Liver (tissue), 9 donors: Measurements from ENCODE around the gene GPRC5A. TPM values are rescaled to one million over a fixed set of nuclear protein-coding genes. Genes with fewer than 3 reads are reported as not detected.

ENCODE experiments used
- DNase-seq: peaks from one replicate; pipeline ENCODE4 v3.0.0-alpha.2; 2017; ENCODE audit warnings: low spot score
- H3K27ac ChIP-seq, 2 donors: one replicate each; pipeline ENCODE4 v1.7.0; 2013; ENCODE audit warnings: inconsistent platforms in 2 of 2, low read length in 2 of 2, control low read depth in 1 of 2, low read depth in 1 of 2, mild to moderate bottlenecking in 1 of 2
- H3K27me3 ChIP-seq, 4 donors: one replicate each; pipeline versions ENCODE4 v1.6.1 to v1.7.0; 2013; ENCODE audit warnings: low read length in 3 of 4, inconsistent platforms in 1 of 4, mild to moderate bottlenecking in 1 of 4, moderate library complexity in 1 of 4; ENCODE audit not compliant: control insufficient read depth in 4 of 4, insufficient read depth in 4 of 4
- H3K36me3 ChIP-seq, 4 donors: one replicate each; pipeline versions ENCODE4 v1.6.1 to v1.7.0; 2013; ENCODE audit warnings: low read length in 3 of 4, mild to moderate bottlenecking in 3 of 4, low read depth in 1 of 4, moderate library complexity in 1 of 4; ENCODE audit not compliant: control insufficient read depth in 4 of 4, insufficient read depth in 3 of 4
- H3K4me1 ChIP-seq, 4 donors: one replicate each; pipeline versions ENCODE4 v1.6.1 to v1.7.0; 2013; ENCODE audit warnings: low read length in 3 of 4, mild to moderate bottlenecking in 3 of 4, moderate library complexity in 1 of 4; ENCODE audit not compliant: control insufficient read depth in 4 of 4, insufficient read depth in 4 of 4
- H3K4me3 ChIP-seq, 3 donors: one replicate each; pipeline versions ENCODE4 v1.6.1 to v1.7.0; 2013; ENCODE audit warnings: low read length in 3 of 3, control low read depth in 1 of 3, low read depth in 1 of 3, mild to moderate bottlenecking in 1 of 3
- H3K9ac ChIP-seq, 2 donors: one replicate each; pipeline ENCODE4 v1.7.0; 2013; ENCODE audit warnings: low read length in 2 of 2, mild to moderate bottlenecking in 2 of 2, moderate library complexity in 2 of 2, control low read depth in 1 of 2, low read depth in 1 of 2
- H3K9me3 ChIP-seq, 4 donors: one replicate each; pipeline versions ENCODE4 v1.6.1 to v1.7.0; 2013; ENCODE audit warnings: low read length in 3 of 4; ENCODE audit not compliant: control insufficient read depth in 4 of 4
- EGR1 ChIP-seq, 2 donors: IDR thresholded peaks; 2 replicates each; pipeline ENCODE4 v1.6.1; 2016 to 2018; ENCODE audit warnings: antibody characterized with exemption in 2 of 2, low read depth in 2 of 2
- FOXA1 ChIP-seq: IDR thresholded peaks from 2 replicates; pipeline ENCODE4 v1.6.1; 2016; ENCODE audit warnings: antibody characterized with exemption
- FOXA2 ChIP-seq: IDR thresholded peaks from 2 replicates; pipeline ENCODE4 v1.6.1; 2016; ENCODE audit warnings: antibody characterized with exemption
- GABPA ChIP-seq, 2 donors: IDR thresholded peaks in 1 of 2; conservative IDR thresholded peaks in 1 of 2; 2 replicates each; pipeline ENCODE4 v1.6.1; 2016; ENCODE audit warnings: antibody characterized with exemption in 2 of 2, mild to moderate bottlenecking in 1 of 2, moderate library complexity in 1 of 2
- HNF4A ChIP-seq, 2 donors: conservative IDR thresholded peaks; 2 replicates each; pipeline ENCODE4 v1.6.1; 2016; ENCODE audit warnings: antibody characterized with exemption in 2 of 2, mild to moderate bottlenecking in 2 of 2
- HNF4G ChIP-seq: IDR thresholded peaks from 2 replicates; pipeline ENCODE4 v1.6.1; 2016; ENCODE audit warnings: antibody characterized with exemption
- JUND ChIP-seq, 2 donors: IDR thresholded peaks; 2 replicates each; pipeline ENCODE4 v1.6.1; 2016; ENCODE audit warnings: antibody characterized with exemption in 2 of 2
- NR2F2 ChIP-seq: IDR thresholded peaks from 2 replicates; pipeline ENCODE4 v1.6.1; 2016; ENCODE audit warnings: antibody characterized with exemption
- RAD21 ChIP-seq, 2 donors: IDR thresholded peaks; 2 replicates each; pipeline ENCODE4 v1.6.1; 2016; ENCODE audit warnings: antibody characterized with exemption in 2 of 2, mild to moderate bottlenecking in 2 of 2
- RXRA ChIP-seq, 2 donors: IDR thresholded peaks; 2 replicates each; pipeline ENCODE4 v1.6.1; 2017 to 2018; ENCODE audit warnings: antibody characterized with exemption in 2 of 2, mild to moderate bottlenecking in 1 of 2
- SP1 ChIP-seq: IDR thresholded peaks from 2 replicates; pipeline ENCODE4 v1.6.1; 2018; ENCODE audit warnings: antibody characterized with exemption, mild to moderate bottlenecking
- TAF1 ChIP-seq: conservative IDR thresholded peaks from 2 replicates; pipeline ENCODE4 v1.6.1; 2016; ENCODE audit warnings: antibody characterized with exemption, mild to moderate bottlenecking
- YY1 ChIP-seq: IDR thresholded peaks from 2 replicates; pipeline ENCODE4 v1.6.1; 2016; ENCODE audit warnings: antibody characterized with exemption, mild to moderate bottlenecking
- WGBS: extraction: QIAGEN DNeasy Blood & Tissue Kit; methylation state at CpG from one replicate; pipeline ENCODE4 v1.1.7; 2013; 5-methylcytosine and 5-hydroxymethylcytosine counted together
- polyA plus RNA-seq, 2 donors: library from polyadenylated mRNA; stranded (reverse) in 1 of 2; unstranded in 1 of 2; fragments of 200-250 nt in 1 of 2; fragments of >200 nt in 1 of 2; fragmentation: Nextera tagmentation in 1 of 2; extraction: Ambion mirVana in 1 of 2; gene quantifications; one replicate each; pipeline versions ENCODE4 v1.2.1 to v1.2.3, GENCODE V29; 2013 to 2015
- total RNA-seq, 2 donors: library from RNA; depleted of rRNA; stranded (reverse); fragments of >200 nt; gene quantifications; one replicate each; pipeline ENCODE4 v1.2.3, GENCODE V29; 2014
- TF ChIP-seq, protein P1 (sequence below): fragments of 150-350 bp; IDR thresholded peaks from 2 replicates; pipeline ENCODE4 v1.5.1; 2017; ENCODE audit warnings: improper control_type of control experiment, low read depth, low read length; ENCODE audit not compliant: missing input control
- TF ChIP-seq, protein P2 (sequence below): IDR thresholded peaks from 2 replicates; pipeline ENCODE4 v1.6.1; 2016; ENCODE audit warnings: antibody characterized with exemption
- TF ChIP-seq, protein P3 (sequence below): IDR thresholded peaks from 2 replicates; pipeline ENCODE4 v1.6.1; 2016; ENCODE audit warnings: antibody characterized with exemption
- TF ChIP-seq, protein P4 (sequence below): IDR thresholded peaks from 2 replicates; pipeline ENCODE4 v1.6.1; 2016; ENCODE audit warnings: antibody characterized with exemption, mild to moderate bottlenecking
- TF ChIP-seq, protein P5 (sequence below): IDR thresholded peaks from 2 replicates; pipeline ENCODE4 v1.6.1; 2016; ENCODE audit warnings: antibody characterized with exemption
- donor health status: healthy.
- donor health status: healthy.
- donor health status: healthy.
- donor health status: healthy.
- donor health status: healthy.

Gene GPRC5A
- total and polyA plus RNA-seq, 4 donors = 0.09 to 0.17 (median 0.16) TPM; not detected in 1

DNA sequence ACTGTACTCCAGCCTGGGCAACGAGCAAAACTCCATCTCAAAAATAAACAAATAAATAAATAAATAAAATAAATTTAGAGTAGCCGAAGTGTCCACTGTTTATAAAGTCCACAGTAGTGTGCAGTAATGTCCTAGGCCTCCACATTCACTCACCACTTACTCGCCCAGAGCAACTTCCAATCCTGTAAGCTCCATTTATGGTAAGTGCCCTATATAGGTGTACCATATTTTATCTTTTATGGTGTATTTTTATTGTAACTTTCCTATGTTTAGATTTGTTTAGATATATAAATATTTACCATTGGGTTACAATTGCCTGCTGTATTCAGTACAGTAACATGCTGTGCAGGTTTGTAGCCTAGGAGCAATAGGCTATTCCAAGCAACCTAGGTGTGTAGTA, 37.9 kb upstream of the GPRC5A start:
- Histone ChIP-seq H3K27me3 (no peaks in the 10 kb centered on the region), H3K4me1 (no peaks in the 10 kb centered on the region), H3K9ac (no peak overlapping the region), H3K4me3 (no peak overlapping the region), H3K36me3 (no peaks in the 10 kb centered on the region), H3K9me3 (no peaks in the 10 kb centered on the region), H3K27ac (no peak overlapping the region)
- 58% methylated on average over 3 of the region's 3 CpGs for WGBS
- no peak for DNase-seq
- TF ChIP-seq FOXA1 = no peak

DNA sequence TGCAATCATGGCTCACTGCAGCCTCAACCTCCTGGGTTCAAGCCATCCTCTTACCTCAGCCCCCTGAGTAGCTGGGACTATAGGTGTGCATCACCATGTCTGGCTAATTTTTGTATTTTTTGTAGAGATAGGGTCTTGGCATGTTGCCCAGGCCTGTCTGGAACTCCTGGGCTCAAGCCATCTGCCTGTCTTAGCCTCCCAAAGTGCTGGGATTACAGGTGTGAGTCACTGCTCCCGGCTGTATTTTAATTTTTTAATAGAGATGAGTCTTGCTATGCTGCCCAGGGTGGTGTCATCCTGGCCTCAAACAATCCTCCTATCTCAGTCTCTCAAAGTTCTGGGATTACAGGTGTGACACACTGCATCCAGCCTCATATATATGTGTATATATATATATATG, 31.7 kb upstream of the GPRC5A start:
- Histone ChIP-seq H3K27ac (no peak overlapping the region), H3K36me3 (no peaks in the 10 kb centered on the region), H3K9ac (no peak overlapping the region), H3K4me3 (no peak overlapping the region), H3K4me1 (no peaks in the 10 kb centered on the region), H3K27me3 (no peaks in the 10 kb centered on the region), H3K9me3 (no peaks in the 10 kb centered on the region)
- TF ChIP-seq FOXA2 (no peak), RXRA (IDR thresholded peaks at IDR 0.05) (no peak), SP1 (no peak), YY1 (no peak), EGR1 (IDR thresholded peaks at IDR 0.05; ENCODE audit: low read depth in 2 of 2) (no peak), HNF4A (conservative IDR thresholded peaks at IDR 0.05) (no peak), NR2F2 (no peak), GABPA (IDR thresholded peaks at IDR 0.05 in 1 of 2, conservative IDR thresholded peaks at IDR 0.05 in 1 of 2) (no peak), JUND (IDR thresholded peaks at IDR 0.05) (no peak), HNF4G (no peak), TAF1 (no peak), FOXA1 (no peak), RAD21 (IDR thresholded peaks at IDR 0.05) (no peak)
- TF ChIP-seq, protein P1, sequence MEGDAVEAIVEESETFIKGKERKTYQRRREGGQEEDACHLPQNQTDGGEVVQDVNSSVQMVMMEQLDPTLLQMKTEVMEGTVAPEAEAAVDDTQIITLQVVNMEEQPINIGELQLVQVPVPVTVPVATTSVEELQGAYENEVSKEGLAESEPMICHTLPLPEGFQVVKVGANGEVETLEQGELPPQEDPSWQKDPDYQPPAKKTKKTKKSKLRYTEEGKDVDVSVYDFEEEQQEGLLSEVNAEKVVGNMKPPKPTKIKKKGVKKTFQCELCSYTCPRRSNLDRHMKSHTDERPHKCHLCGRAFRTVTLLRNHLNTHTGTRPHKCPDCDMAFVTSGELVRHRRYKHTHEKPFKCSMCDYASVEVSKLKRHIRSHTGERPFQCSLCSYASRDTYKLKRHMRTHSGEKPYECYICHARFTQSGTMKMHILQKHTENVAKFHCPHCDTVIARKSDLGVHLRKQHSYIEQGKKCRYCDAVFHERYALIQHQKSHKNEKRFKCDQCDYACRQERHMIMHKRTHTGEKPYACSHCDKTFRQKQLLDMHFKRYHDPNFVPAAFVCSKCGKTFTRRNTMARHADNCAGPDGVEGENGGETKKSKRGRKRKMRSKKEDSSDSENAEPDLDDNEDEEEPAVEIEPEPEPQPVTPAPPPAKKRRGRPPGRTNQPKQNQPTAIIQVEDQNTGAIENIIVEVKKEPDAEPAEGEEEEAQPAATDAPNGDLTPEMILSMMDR = no peak
- TF ChIP-seq, protein P2, sequence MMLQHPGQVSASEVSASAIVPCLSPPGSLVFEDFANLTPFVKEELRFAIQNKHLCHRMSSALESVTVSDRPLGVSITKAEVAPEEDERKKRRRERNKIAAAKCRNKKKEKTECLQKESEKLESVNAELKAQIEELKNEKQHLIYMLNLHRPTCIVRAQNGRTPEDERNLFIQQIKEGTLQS = no peak
- TF ChIP-seq, protein P3, sequence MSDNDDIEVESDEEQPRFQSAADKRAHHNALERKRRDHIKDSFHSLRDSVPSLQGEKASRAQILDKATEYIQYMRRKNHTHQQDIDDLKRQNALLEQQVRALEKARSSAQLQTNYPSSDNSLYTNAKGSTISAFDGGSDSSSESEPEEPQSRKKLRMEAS = no peak
- TF ChIP-seq, protein P4, sequence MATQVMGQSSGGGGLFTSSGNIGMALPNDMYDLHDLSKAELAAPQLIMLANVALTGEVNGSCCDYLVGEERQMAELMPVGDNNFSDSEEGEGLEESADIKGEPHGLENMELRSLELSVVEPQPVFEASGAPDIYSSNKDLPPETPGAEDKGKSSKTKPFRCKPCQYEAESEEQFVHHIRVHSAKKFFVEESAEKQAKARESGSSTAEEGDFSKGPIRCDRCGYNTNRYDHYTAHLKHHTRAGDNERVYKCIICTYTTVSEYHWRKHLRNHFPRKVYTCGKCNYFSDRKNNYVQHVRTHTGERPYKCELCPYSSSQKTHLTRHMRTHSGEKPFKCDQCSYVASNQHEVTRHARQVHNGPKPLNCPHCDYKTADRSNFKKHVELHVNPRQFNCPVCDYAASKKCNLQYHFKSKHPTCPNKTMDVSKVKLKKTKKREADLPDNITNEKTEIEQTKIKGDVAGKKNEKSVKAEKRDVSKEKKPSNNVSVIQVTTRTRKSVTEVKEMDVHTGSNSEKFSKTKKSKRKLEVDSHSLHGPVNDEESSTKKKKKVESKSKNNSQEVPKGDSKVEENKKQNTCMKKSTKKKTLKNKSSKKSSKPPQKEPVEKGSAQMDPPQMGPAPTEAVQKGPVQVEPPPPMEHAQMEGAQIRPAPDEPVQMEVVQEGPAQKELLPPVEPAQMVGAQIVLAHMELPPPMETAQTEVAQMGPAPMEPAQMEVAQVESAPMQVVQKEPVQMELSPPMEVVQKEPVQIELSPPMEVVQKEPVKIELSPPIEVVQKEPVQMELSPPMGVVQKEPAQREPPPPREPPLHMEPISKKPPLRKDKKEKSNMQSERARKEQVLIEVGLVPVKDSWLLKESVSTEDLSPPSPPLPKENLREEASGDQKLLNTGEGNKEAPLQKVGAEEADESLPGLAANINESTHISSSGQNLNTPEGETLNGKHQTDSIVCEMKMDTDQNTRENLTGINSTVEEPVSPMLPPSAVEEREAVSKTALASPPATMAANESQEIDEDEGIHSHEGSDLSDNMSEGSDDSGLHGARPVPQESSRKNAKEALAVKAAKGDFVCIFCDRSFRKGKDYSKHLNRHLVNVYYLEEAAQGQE = no peak
- TF ChIP-seq, protein P5, sequence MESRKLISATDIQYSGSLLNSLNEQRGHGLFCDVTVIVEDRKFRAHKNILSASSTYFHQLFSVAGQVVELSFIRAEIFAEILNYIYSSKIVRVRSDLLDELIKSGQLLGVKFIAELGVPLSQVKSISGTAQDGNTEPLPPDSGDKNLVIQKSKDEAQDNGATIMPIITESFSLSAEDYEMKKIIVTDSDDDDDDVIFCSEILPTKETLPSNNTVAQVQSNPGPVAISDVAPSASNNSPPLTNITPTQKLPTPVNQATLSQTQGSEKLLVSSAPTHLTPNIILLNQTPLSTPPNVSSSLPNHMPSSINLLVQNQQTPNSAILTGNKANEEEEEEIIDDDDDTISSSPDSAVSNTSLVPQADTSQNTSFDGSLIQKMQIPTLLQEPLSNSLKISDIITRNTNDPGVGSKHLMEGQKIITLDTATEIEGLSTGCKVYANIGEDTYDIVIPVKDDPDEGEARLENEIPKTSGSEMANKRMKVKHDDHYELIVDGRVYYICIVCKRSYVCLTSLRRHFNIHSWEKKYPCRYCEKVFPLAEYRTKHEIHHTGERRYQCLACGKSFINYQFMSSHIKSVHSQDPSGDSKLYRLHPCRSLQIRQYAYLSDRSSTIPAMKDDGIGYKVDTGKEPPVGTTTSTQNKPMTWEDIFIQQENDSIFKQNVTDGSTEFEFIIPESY = no peak
- no peak for DNase-seq
- 87% methylated on average over 1 of the region's 1 CpG for WGBS
